Measurements from ENCODE around the gene SFSWAP. TPM values are rescaled to one million over a fixed set of nuclear protein-coding genes. Genes with fewer than 3 reads are reported as not detected.

SFSWAP gene
- total and polyA plus RNA-seq, 2 of the 13 experiments (the other 11 are each of a cell fraction or from before 2014, with no cell fraction given) = 17.1 to 27.7 TPM

DNA sequence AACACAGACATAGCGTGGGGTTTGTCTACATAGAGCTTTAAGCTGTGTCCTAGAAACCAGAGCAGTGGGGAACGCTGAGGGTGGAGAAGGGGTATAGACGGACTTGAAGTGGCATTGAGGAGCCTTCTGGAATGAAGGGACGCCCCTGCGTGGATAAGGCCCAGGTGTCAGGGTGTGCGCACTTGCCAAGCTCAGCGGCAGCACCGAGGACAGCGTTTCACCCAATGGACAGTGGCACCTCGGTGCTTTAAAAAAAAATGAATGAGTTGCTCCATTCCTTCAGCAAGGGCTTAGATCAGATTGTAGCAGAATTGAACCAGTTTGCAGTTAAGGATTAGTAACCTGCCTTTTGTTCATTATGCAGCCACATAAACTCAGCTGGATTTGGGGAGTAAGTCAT is 83.7 kb downstream of the SFSWAP start:
- TF ChIP-seq TOE1 (CRISPR knock-in tag; IDR thresholded peaks at IDR 0.05) = no peak
- TF ChIP-seq, protein P1, sequence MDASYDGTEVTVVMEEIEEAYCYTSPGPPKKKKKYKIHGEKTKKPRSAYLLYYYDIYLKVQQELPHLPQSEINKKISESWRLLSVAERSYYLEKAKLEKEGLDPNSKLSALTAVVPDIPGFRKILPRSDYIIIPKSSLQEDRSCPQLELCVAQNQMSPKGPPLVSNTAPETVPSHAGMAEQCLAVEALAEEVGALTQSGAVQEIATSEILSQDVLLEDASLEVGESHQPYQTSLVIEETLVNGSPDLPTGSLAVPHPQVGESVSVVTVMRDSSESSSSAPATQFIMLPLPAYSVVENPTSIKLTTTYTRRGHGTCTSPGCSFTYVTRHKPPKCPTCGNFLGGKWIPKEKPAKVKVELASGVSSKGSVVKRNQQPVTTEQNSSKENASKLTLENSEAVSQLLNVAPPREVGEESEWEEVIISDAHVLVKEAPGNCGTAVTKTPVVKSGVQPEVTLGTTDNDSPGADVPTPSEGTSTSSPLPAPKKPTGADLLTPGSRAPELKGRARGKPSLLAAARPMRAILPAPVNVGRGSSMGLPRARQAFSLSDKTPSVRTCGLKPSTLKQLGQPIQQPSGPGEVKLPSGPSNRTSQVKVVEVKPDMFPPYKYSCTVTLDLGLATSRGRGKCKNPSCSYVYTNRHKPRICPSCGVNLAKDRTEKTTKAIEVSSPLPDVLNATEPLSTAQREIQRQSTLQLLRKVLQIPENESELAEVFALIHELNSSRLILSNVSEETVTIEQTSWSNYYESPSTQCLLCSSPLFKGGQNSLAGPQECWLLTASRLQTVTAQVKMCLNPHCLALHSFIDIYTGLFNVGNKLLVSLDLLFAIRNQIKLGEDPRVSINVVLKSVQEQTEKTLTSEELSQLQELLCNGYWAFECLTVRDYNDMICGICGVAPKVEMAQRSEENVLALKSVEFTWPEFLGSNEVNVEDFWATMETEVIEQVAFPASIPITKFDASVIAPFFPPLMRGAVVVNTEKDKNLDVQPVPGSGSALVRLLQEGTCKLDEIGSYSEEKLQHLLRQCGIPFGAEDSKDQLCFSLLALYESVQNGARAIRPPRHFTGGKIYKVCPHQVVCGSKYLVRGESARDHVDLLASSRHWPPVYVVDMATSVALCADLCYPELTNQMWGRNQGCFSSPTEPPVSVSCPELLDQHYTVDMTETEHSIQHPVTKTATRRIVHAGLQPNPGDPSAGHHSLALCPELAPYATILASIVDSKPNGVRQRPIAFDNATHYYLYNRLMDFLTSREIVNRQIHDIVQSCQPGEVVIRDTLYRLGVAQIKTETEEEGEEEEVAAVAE (CRISPR knock-in tag; IDR thresholded peaks at IDR 0.05; ENCODE audit: borderline replicate concordance) = no peak
- TF ChIP-seq ARNTL (CRISPR knock-in tag; IDR thresholded peaks at IDR 0.05) = no peak
- TF ChIP-seq MYNN (CRISPR knock-in tag; IDR thresholded peaks at IDR 0.05; ENCODE audit: low read depth) = no peak
- TF ChIP-seq TAF1 (CRISPR knock-in tag; IDR thresholded peaks at IDR 0.05) = no peak
- TF ChIP-seq, protein P2, sequence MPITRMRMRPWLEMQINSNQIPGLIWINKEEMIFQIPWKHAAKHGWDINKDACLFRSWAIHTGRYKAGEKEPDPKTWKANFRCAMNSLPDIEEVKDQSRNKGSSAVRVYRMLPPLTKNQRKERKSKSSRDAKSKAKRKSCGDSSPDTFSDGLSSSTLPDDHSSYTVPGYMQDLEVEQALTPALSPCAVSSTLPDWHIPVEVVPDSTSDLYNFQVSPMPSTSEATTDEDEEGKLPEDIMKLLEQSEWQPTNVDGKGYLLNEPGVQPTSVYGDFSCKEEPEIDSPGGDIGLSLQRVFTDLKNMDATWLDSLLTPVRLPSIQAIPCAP (CRISPR knock-in tag; IDR thresholded peaks at IDR 0.05; ENCODE audit: low read depth) = no peak
- TF ChIP-seq, protein P3, sequence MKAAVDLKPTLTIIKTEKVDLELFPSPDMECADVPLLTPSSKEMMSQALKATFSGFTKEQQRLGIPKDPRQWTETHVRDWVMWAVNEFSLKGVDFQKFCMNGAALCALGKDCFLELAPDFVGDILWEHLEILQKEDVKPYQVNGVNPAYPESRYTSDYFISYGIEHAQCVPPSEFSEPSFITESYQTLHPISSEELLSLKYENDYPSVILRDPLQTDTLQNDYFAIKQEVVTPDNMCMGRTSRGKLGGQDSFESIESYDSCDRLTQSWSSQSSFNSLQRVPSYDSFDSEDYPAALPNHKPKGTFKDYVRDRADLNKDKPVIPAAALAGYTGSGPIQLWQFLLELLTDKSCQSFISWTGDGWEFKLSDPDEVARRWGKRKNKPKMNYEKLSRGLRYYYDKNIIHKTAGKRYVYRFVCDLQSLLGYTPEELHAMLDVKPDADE (CRISPR knock-in tag; IDR thresholded peaks at IDR 0.05) = no peak
- TF ChIP-seq, protein P4, sequence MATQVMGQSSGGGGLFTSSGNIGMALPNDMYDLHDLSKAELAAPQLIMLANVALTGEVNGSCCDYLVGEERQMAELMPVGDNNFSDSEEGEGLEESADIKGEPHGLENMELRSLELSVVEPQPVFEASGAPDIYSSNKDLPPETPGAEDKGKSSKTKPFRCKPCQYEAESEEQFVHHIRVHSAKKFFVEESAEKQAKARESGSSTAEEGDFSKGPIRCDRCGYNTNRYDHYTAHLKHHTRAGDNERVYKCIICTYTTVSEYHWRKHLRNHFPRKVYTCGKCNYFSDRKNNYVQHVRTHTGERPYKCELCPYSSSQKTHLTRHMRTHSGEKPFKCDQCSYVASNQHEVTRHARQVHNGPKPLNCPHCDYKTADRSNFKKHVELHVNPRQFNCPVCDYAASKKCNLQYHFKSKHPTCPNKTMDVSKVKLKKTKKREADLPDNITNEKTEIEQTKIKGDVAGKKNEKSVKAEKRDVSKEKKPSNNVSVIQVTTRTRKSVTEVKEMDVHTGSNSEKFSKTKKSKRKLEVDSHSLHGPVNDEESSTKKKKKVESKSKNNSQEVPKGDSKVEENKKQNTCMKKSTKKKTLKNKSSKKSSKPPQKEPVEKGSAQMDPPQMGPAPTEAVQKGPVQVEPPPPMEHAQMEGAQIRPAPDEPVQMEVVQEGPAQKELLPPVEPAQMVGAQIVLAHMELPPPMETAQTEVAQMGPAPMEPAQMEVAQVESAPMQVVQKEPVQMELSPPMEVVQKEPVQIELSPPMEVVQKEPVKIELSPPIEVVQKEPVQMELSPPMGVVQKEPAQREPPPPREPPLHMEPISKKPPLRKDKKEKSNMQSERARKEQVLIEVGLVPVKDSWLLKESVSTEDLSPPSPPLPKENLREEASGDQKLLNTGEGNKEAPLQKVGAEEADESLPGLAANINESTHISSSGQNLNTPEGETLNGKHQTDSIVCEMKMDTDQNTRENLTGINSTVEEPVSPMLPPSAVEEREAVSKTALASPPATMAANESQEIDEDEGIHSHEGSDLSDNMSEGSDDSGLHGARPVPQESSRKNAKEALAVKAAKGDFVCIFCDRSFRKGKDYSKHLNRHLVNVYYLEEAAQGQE (IDR thresholded peaks at IDR 0.05; ENCODE audit: borderline replicate concordance in 1 of 2, low read depth in 1 of 2, low read length in 2 of 2) = peak in 1 of 2 experiments; percentile 1; a peak in 2 of 4 replicates
- no peak for TF ChIP-seq RBFOX2 (IDR thresholded peaks at IDR 0.05; ENCODE audit: low read depth, low read length)
- Histone ChIP-seq H3K27me3 (ENCODE audit: control insufficient read depth in 1 of 2, insufficient read depth in 2 of 2, low read length in 2 of 2) (no peaks in the 10 kb centered on the region), H3K4me3 (replicated peaks in 1 of 3; ENCODE audit: insufficient read depth in 1 of 3, low read depth in 2 of 3, low read length in 3 of 3) (no peak overlapping the region), H3K9me3 (ENCODE audit: low read length) (no peaks in the 10 kb centered on the region), H3K4me1 (ENCODE audit: insufficient read depth, low read length) (no peaks in the 10 kb centered on the region), H4K20me1 (ENCODE audit: insufficient read depth, low read length) (no peaks in the 10 kb centered on the region), H3K9ac (ENCODE audit: insufficient read depth, low read depth, low read length) (no peak overlapping the region), H3K4me2 (ENCODE audit: low read depth, low read length) (no peak overlapping the region), H3K27ac (ENCODE audit: extremely low read length, insufficient read depth, low read length) (no peak overlapping the region), H3K79me2 (ENCODE audit: insufficient read depth, low read length) (no peaks in the 10 kb centered on the region), H2AFZ (ENCODE audit: low read length) (no peak overlapping the region), H3K36me3 (replicated peaks in 1 of 2; ENCODE audit: control insufficient read depth in 1 of 2, insufficient read depth in 2 of 2, low read length in 2 of 2) (peaks cover 17 to 34% of the 10 kb centered on the region in 2 experiments; a peak in 4 of 5 replicates)
- in situ Hi-C loops (cut with HindIII; ENCODE audit: extremely low pct_ligation_motif_present, low pct_unique_long_range_greater_than_20kb) (no loop called here), intact Hi-C loops (cut with micrococcal nuclease; ENCODE audit: unreplicated experiment) (no loop called here)
- POLR2A ChIA-PET = no interaction called here
- DNase-seq (ENCODE audit: low spot score) (no peak), FAIRE-seq (no peak), ATAC-seq (no peak)
- WGBS (ENCODE audit: low lambda C conversion rate) = 97% methylated on average over 10 of the region's 10 CpGs
- CTCF ChIA-PET (ENCODE audit: low intra/inter-chr PET ratio, low total read pairs) = no interaction called here
- BruUV-seq (replicated peaks) = no TSS peak
